SJCRH30 (cell line): Measurements from ENCODE around the gene EGFR. TPM values are rescaled to one million over a fixed set of nuclear protein-coding genes. Genes with fewer than 3 reads are reported as not detected.
A peak's percentile ranks its signal among the peaks of the same experiment; 100 is the strongest.

Experiments used
- DNase-seq, 2 experiments: peaks; one replicate each; pipeline ENCODE4 v3.0.0-alpha.2; 2015 to 2020
- H3K27ac ChIP-seq: fragments of 250-450 bp; sonication (Bioruptor Pico); 2 replicates; pipeline ENCODE4 v1.5.1; 2020; ENCODE audit warnings: mild to moderate bottlenecking, moderate library complexity
- H3K27me3 ChIP-seq: fragments of 250-450 bp; sonication (Bioruptor Pico); 2 replicates; pipeline ENCODE4 v1.5.1; 2020; ENCODE audit warnings: mild to moderate bottlenecking, moderate library complexity
- H3K36me3 ChIP-seq: fragments of 250-450 bp; sonication (Bioruptor Pico); 2 replicates; pipeline ENCODE4 v1.5.1; 2020; ENCODE audit warnings: mild to moderate bottlenecking, moderate library complexity
- H3K4me1 ChIP-seq: fragments of 250-450 bp; sonication (Bioruptor Pico); 2 replicates; pipeline ENCODE4 v1.5.1; 2020; ENCODE audit warnings: mild to moderate bottlenecking, moderate library complexity
- H3K4me3 ChIP-seq: fragments of 250-450 bp; sonication (Bioruptor Pico); 2 replicates; pipeline ENCODE4 v1.5.1; 2020; ENCODE audit warnings: mild to moderate bottlenecking, moderate library complexity
- H3K9me3 ChIP-seq: fragments of 250-450 bp; sonication (Bioruptor Pico); replicated peaks from 2 replicates; pipeline ENCODE4 v1.5.1; 2020; ENCODE audit warnings: mild to moderate bottlenecking, moderate library complexity
- total RNA-seq: library from RNA; depleted of rRNA; stranded (reverse); fragments of >200 nt; shearing (Covaris generic); gene quantifications from 2 replicates; pipeline ENCODE4 v1.2.3, GENCODE V29; 2014

The EGFR gene
- total RNA-seq, 1 experiment from 2014 or later = 8.3 TPM

DNA sequence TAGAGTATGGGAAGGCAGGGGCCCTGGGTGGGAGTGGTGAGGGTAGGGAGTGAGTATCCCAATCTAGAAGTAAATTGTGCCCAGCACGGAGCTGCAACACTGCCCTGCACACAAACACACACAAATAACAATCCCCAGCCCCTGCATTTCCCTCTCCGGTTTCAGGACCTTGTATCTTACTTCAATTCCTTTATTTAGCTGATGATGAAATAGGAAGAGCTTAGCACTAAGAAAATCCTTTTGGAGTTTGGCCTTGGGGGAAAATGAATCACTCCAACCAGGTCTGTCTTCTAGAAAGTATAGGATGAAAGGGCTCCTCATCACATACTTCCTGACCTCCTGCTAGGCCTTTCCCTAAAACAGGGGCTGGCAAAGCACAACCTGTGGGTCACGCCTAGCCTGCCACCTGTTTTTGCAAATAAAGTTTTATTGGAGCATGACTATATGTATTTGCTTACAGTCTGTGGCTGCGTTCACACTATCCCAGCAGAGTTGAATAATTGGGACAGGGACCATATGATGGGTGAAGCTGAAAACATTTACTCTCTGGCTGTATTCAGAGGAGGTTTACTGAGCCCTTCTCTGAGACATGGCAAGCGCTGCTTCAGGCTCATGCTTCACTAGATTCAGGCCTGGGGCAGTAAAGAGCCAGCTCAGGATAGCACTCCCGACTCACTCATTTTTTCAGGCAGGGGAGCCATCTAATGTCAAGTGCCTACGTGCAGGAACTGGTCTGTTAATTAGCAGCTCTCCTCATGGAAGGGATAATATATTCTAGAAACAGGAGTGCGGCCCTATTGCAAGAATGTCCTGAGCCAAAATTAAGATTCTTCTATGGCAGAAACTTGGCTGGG lies 111.0 kb downstream of the EGFR start:
- peak in 1 of 2 experiments; percentile 60 for DNase-seq
- H3K4me1 ChIP-seq = peaks cover 64% of the 10 kb centered on the region

DNA sequence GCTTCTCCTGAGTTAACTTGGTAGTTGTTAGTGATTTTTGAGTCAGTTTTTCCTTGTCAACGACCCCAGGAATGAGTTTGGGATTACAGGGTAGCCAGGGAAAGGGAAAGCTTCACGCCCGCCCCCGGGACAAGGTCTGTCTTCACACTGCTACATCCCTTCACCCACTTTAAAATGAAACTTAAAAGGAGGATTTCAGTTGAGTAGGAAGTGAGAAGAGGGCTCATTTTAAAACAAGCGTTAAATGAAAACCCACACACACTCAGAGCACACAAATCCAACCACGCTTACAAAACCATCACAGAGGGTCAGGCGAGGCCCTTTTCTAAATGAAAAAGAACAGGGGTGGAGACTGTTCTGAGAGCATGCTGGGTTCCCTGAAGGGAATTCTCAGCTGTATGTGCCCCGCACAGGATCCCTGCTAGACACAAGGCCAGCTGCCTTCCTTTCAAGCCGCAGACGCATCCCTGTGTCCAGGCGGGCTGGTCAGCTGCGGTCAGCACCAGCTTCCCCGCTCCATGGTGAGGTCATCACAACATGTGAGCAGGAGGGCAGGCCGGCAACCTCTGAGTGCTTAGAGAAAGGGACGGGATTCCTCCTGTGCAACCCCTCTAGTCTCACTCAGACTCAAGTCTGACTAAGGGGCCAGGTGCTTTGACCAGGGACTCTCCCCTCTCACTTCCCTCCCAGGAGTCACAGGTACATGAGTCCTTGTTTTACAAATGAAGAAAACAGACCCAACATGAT lies 111.8 kb downstream of the EGFR start:
- H3K36me3 ChIP-seq = no peaks in the 10 kb centered on the region
- H3K27ac ChIP-seq = peak overlapping the region; percentile 73
- H3K27me3 ChIP-seq = no peaks in the 10 kb centered on the region
- no peaks in the 10 kb centered on the region for H3K9me3 ChIP-seq
- H3K4me3 ChIP-seq = no peak overlapping the region
- peaks cover 64% of the 10 kb centered on the region for H3K4me1 ChIP-seq
- DNase-seq = peak; percentile 82 to 86

More for the DNA sequence above, 111.0 kb downstream of the EGFR start:
- Histone ChIP-seq H3K27ac (peak overlapping the region; percentile 73), H3K36me3 (no peaks in the 10 kb centered on the region), H3K4me3 (no peak overlapping the region), H3K9me3 (no peaks in the 10 kb centered on the region), H3K27me3 (no peaks in the 10 kb centered on the region)

DNA sequence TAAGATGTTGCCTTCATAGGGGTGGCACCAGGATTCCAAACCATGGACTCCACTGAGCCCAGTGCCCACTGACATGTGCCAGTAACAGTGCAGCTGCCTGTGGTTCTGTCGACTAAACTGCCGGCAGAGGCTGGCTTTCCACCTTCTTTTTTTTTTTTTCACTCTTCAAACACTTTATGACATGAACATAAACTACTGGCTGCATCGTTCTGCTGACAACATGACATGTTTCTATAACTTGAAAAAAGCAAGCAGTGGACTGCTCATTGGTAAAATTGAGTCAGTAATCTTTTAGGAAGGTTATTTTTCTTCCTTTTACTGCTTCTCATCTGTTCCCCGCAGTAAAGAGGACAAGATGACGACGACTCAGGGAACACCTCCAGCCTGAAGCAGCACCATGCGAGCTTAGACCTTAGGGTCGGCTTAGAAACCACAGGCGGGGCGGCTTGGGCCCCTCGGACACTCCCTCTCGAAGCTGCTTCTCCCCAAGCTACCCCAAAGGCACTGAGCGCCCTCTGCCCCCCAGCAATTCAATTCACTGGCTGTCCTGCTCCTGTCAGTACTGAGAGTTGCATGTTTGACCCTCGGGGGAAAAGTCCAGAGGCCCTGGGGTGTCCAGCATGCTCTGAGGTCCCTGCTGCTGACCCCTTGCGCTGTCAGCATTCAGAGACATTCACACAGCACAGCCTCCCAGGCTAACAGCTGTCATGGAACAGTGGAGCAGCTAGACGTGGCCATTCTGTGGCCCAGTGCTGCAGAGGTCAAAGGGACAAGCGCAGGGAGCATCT lies 112.5 kb downstream of the EGFR start:
- peaks cover 64% of the 10 kb centered on the region for H3K4me1 ChIP-seq
- H3K36me3 ChIP-seq = no peaks in the 10 kb centered on the region
- H3K4me3 ChIP-seq = no peak overlapping the region
- peak; percentile 37 to 45 for DNase-seq
- no peaks in the 10 kb centered on the region for H3K27me3 ChIP-seq
- peak overlapping the region; percentile 73 for H3K27ac ChIP-seq
- H3K9me3 ChIP-seq = no peaks in the 10 kb centered on the region

DNA sequence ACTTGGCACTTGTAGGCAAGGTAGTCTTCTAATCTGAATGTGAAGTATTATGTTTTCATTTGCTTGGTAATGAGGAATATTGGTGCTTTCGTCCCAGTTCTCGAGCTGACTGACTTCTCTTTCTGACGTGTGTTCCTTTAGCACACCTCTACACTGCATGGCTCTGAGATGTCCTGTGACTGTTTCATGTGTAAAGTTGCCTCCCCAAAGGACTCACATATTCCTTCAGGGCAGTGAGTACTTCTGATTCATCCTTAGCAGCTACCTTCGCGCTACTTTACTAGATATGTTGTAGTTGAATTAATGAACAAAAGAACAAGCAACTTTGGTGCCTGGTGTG lies 113.7 kb downstream of the EGFR start:
- Histone ChIP-seq H3K36me3 (no peaks in the 10 kb centered on the region), H3K4me3 (no peak overlapping the region), H3K9me3 (no peaks in the 10 kb centered on the region), H3K27me3 (no peaks in the 10 kb centered on the region), H3K4me1 (peaks cover 54% of the 10 kb centered on the region), H3K27ac (peak overlapping the region; percentile 37)
- DNase-seq = no peak

DNA sequence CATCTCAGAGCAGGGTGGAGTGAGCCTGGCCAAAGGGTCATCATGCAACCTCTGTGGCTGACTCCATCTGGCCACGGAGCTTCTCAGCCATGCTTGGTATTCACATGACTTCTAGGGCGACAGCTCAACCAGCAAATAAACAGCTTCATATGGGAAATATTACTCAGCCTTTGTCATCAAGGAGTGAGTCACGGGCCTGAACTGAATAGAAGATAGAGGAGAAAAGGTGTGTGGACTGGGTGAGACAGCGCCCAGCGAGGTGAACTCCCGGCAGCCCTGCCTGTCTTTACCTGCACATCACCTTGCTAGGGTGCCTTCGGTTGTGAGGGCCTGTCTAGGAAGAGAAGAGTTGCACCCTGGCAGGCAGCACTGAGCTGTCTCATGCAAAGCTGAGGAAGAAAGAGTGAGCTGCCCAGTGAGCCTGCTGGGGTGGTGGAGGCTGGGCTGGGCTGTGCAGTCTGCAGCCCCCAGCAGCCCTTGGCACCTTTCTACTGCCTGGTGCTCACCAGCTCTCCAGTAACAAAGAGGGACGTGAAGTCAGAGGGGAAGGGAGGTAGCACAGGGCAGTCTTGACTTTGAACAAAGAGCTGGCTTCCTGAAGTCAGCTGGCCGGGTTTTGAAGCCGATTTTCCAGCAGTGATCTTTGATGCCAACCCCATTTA lies 114.2 kb downstream of the EGFR start:
- no peaks in the 10 kb centered on the region for H3K27me3 ChIP-seq
- peak overlapping the region; percentile 37 for H3K27ac ChIP-seq
- H3K4me1 ChIP-seq = peaks cover 49% of the 10 kb centered on the region
- H3K9me3 ChIP-seq = no peaks in the 10 kb centered on the region
- no peak for DNase-seq
- H3K4me3 ChIP-seq = no peak overlapping the region
- no peaks in the 10 kb centered on the region for H3K36me3 ChIP-seq

DNA sequence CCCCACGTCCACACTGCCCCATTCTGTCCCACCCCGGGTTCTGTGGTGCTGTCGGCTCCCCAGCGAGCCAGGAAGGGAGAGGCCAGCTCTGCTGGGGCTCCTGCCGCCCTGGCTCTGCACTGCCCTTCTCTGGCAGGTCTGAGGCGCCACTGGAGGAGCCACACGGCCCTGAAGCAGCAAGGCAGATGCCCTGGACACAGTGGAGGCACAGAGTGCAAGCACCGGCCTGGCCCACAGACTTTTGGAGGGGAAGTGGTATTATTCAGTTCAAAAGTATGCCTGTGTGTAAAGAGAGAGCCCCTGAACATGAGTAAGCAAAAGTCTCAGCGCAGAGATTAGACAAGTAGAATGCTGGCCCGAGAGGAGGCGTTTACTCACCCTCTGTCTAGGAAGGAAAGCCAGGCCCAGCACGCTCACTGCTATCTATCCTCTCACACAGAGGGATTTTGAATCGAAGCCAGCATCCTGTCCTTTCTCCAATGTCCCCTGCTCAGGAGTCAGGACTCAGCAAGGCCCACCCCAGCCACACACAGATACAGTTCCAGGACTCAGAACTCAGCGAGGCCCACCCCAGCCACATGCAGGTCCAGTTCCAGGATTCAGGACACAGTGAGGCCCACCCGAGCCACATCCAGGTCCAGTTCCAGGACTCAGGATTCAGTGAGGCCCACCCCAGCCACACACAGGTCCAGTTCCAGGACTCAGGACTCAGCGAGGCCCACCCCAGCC lies 115.0 kb downstream of the EGFR start:
- Histone ChIP-seq H3K9me3 (no peaks in the 10 kb centered on the region), H3K4me3 (no peak overlapping the region), H3K4me1 (peaks cover 41% of the 10 kb centered on the region), H3K27ac (peak overlapping the region; percentile 37), H3K36me3 (no peaks in the 10 kb centered on the region), H3K27me3 (no peaks in the 10 kb centered on the region)
- peak; percentile 48 to 52 for DNase-seq

DNA sequence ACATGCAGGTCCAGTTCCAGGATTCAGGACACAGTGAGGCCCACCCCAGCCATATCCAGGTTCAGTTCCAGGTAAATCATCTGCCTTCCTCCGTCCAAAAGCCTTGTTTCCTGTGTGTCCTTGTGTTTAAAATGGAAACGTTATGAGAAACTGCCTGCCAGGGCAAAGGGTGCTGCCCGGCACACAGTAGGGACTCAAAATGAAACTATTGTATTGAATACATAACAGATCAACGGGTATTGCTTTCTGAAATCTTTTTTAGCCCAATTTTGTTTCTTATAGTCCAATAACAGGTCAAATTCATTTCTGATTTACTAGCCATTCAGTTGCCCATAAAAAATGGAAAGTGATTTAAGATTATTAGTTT lies 115.5 kb downstream of the EGFR start:
- Histone ChIP-seq H3K36me3 (no peaks in the 10 kb centered on the region), H3K27me3 (no peaks in the 10 kb centered on the region), H3K4me1 (peaks cover 36% of the 10 kb centered on the region), H3K4me3 (no peak overlapping the region), H3K9me3 (no peaks in the 10 kb centered on the region), H3K27ac (peak overlapping the region; percentile 37)
- DNase-seq = no peak

DNA sequence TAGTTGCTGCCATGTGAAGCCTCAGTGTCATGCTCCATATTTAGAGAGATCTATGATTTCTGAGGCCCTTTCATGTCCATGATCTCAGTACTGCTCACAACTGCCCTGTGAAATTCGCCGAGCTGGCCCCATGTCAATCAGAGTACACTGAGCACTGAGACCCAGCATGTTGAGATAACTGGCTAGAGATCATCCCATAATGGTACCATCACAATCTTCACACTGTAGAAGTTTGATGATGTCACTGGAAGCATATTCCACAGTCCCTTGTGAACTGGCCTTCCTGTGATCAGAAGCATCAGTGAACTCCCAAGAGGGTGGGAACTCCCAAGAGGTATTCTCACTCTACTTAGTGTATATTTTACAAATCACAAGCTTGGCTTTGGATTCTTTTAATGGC lies 116.0 kb downstream of the EGFR start:
- H3K36me3 ChIP-seq = no peaks in the 10 kb centered on the region
- peaks cover 33% of the 10 kb centered on the region for H3K4me1 ChIP-seq
- no peak overlapping the region for H3K27ac ChIP-seq
- H3K4me3 ChIP-seq = no peak overlapping the region
- no peaks in the 10 kb centered on the region for H3K9me3 ChIP-seq
- H3K27me3 ChIP-seq = no peaks in the 10 kb centered on the region
- DNase-seq = no peak

DNA sequence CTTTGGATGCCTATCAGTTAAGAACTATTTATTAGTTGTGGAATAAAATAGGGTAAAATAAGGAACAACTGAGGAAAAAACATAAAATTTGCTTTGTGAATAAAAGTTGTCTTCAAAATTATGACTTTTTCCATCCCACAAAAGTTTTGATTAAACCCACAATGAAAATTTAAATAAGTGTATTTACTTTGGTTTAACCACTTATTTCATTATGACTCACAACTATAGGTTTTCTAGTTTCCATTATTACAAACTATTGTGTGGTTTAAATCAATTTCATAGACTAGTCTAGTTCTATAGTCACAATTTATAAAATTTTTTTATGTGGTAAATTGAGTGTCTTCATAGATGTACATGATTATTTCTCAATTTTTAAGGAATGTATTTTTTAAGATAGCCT lies 116.6 kb downstream of the EGFR start:
- no peaks in the 10 kb centered on the region for H3K27me3 ChIP-seq
- no peaks in the 10 kb centered on the region for H3K36me3 ChIP-seq
- H3K4me1 ChIP-seq = peaks cover 27% of the 10 kb centered on the region
- H3K9me3 ChIP-seq = no peaks in the 10 kb centered on the region
- no peak overlapping the region for H3K27ac ChIP-seq
- no peak overlapping the region for H3K4me3 ChIP-seq
- no peak for DNase-seq

DNA sequence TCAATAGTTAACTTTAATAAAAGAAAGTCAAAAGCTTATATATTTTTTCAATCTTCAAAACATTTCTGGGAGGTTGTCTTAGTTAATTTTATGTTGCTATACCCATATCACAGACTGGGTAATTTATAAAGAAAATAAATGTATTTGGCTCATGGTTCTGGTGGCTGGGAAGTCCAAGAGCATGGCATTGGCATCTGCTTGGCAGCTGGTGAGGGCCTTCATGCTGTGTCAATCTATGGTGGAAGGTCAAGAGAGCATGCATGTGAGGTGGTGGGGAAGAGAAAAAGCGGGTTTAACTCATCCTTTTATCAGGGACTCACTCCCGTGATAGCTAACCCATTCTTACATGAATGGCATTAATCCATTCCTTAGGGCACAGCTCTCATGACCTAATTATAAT lies 119.8 kb downstream of the EGFR start:
- Histone ChIP-seq H3K36me3 (no peaks in the 10 kb centered on the region), H3K27ac (no peak overlapping the region), H3K4me3 (no peak overlapping the region), H3K27me3 (no peaks in the 10 kb centered on the region), H3K4me1 (peaks cover 2% of the 10 kb centered on the region; the same call in 1 of the 2 replicates), H3K9me3 (no peaks in the 10 kb centered on the region)
- no peak for DNase-seq

DNA sequence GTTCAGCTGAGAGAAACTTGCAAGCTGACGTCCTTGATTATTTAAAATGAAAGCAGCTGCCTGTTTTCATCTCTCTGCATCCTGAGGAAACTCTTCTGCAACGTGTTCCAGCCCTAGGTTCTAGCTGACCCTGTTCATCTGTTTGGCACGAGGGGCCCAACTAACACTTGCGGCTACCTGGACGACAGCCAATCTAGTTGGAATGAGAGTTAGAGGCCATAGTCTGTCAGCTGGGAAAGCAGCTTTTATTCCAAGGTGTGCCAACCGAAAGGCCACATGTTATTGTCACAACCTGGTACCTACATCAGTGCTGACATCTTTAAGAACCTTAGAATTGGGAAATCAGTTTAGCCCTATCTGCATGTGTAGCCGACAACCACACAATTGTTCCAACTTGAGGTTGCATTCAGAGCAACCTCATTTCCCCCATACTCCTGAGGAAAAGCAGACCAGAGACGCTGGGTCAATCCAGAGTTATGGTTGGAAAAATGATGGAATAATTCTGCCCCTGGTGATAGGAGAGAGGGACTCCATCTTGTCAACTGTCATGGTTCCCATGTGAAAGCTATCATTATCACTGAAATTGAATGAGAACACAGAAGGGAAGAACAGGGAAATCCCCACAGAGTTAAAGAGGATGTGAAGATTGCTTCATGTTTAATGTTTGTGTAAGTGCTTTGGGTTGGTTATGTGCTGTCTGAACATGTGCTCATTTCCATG lies 121.6 kb downstream of the EGFR start:
- DNase-seq = peak; percentile 32 to 57
- no peaks in the 10 kb centered on the region for H3K9me3 ChIP-seq
- H3K4me3 ChIP-seq = no peak overlapping the region
- no peaks in the 10 kb centered on the region for H3K36me3 ChIP-seq
- H3K27me3 ChIP-seq = no peaks in the 10 kb centered on the region
- H3K4me1 ChIP-seq = peaks cover 2% of the 10 kb centered on the region; the same call in 1 of the 2 replicates
- no peak overlapping the region for H3K27ac ChIP-seq

DNA sequence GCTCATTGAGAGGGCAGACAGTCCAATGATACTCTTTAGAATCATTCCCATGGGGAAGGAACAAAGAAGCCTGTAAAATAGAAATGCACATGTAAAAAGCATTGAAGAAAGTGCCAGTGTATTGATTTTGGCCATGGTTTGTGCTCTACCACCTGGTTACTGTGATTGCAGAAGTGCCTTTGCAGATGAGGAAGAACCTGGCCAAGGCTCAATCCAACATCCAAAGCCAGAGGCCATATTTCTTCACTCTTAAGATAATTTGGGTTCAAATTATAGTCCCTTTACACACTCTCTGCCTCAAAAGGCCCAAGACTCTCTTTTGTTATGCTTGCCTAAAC lies 122.1 kb downstream of the EGFR start:
- no peak for DNase-seq
- Histone ChIP-seq H3K36me3 (no peaks in the 10 kb centered on the region), H3K9me3 (no peaks in the 10 kb centered on the region), H3K4me3 (no peak overlapping the region), H3K27me3 (no peaks in the 10 kb centered on the region), H3K27ac (no peak overlapping the region), H3K4me1 (peaks cover 2% of the 10 kb centered on the region; the same call in 1 of the 2 replicates)

DNA sequence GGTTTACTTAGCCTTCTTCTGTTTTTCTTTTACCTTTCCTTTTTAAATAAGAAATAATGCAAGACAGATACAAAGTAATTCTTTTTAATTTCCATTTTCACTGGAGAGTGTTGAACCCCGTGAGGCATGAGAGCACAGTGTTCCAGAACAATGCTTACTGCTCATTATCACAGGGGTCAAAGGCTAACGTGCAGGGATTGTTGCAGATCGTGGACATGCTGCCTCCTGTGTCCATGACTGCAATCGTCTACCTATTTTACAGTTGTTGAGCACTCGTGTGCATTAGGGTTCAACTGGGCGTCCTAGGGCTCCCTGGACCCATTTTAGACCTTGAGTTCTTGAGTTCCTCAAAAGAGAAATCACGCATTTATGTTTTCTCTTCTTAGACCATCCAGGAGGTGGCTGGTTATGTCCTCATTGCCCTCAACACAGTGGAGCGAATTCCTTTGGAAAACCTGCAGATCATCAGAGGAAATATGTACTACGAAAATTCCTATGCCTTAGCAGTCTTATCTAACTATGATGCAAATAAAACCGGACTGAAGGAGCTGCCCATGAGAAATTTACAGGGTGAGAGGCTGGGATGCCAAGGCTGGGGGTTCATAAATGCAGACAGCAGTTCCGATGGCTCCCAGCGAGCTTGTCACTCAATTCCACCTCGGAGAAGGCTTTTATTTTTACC lies 124.2 kb downstream of the EGFR start:
- no peak overlapping the region for H3K4me3 ChIP-seq
- H3K4me1 ChIP-seq = peaks cover 2% of the 10 kb centered on the region; the same call in 1 of the 2 replicates
- H3K36me3 ChIP-seq = no peaks in the 10 kb centered on the region
- H3K9me3 ChIP-seq = no peaks in the 10 kb centered on the region
- H3K27me3 ChIP-seq = no peaks in the 10 kb centered on the region
- no peak overlapping the region for H3K27ac ChIP-seq
- DNase-seq = no peak
